Measurements from ENCODE around the gene SLC66A2.

SLC66A2 gene

GRCh38 chr18:79915161-79916127, 36.0 kb downstream of the SLC66A2 start:
- in situ Hi-C loops (cut with HindIII; ENCODE audit: low pct_unique_long_range_greater_than_20kb, low sequenced_read_pairs), result no loop called here

GRCh38 chr18:79914614-79915160, 36.8 kb downstream of the SLC66A2 start:
- in situ Hi-C loops (cut with HindIII; ENCODE audit: low pct_unique_long_range_greater_than_20kb, low sequenced_read_pairs), result no loop called here
- DNase-seq (ENCODE audit: low read depth in 1 of 2, low spot score in 1 of 2), result no peak
- no peak for TF ChIP-seq JUND (IDR thresholded peaks at IDR 0.05; ENCODE audit: low read depth)

More at GRCh38 chr18:79915161-79916127, 36.0 kb downstream of the SLC66A2 start:
- no peak for TF ChIP-seq JUND (IDR thresholded peaks at IDR 0.05; ENCODE audit: low read depth)
- DNase-seq (ENCODE audit: low read depth in 1 of 2, low spot score in 1 of 2), result no peak

- no peak for TF ChIP-seq JUND (IDR thresholded peaks at IDR 0.05; ENCODE audit: low read depth)
- no peak for DNase-seq (ENCODE audit: low read depth in 1 of 2, low spot score in 1 of 2)
- in situ Hi-C loops (cut with HindIII; ENCODE audit: low pct_unique_long_range_greater_than_20kb, low sequenced_read_pairs), result no loop called here
Measured at GRCh38 chr18:79912994-79913831, 38.2 kb downstream of the SLC66A2 start.

GRCh38 chr18:79912409-79912991, 39.0 kb downstream of the SLC66A2 start:
- in situ Hi-C loops (cut with HindIII; ENCODE audit: low pct_unique_long_range_greater_than_20kb, low sequenced_read_pairs), result no loop called here
- no peak for TF ChIP-seq JUND (IDR thresholded peaks at IDR 0.05; ENCODE audit: low read depth)
- no peak for DNase-seq (ENCODE audit: low read depth in 1 of 2, low spot score in 1 of 2)

- no peak for TF ChIP-seq JUND (IDR thresholded peaks at IDR 0.05; ENCODE audit: low read depth)
- no peak for DNase-seq (ENCODE audit: low read depth in 1 of 2, low spot score in 1 of 2)
- in situ Hi-C loops (cut with HindIII; ENCODE audit: low pct_unique_long_range_greater_than_20kb, low sequenced_read_pairs), result no loop called here
Measured at GRCh38 chr18:79911344-79912270, 39.8 kb downstream of the SLC66A2 start.

- in situ Hi-C loops (cut with HindIII; ENCODE audit: low pct_unique_long_range_greater_than_20kb, low sequenced_read_pairs), result no loop called here
Measured at GRCh38 chr18:79910563-79911343, 40.7 kb downstream of the SLC66A2 start.

GRCh38 chr18:79906706-79907105, 44.7 kb downstream of the SLC66A2 start:
- DNase-seq (ENCODE audit: low read depth in 1 of 2, low spot score in 1 of 2), result no peak
- TF ChIP-seq JUND (IDR thresholded peaks at IDR 0.05; ENCODE audit: low read depth), result no peak
- in situ Hi-C loops (cut with HindIII; ENCODE audit: low pct_unique_long_range_greater_than_20kb, low sequenced_read_pairs), result no loop called here

More at GRCh38 chr18:79910563-79911343, 40.7 kb downstream of the SLC66A2 start:
- DNase-seq (ENCODE audit: low read depth in 1 of 2, low spot score in 1 of 2), result no peak
- no peak for TF ChIP-seq JUND (IDR thresholded peaks at IDR 0.05; ENCODE audit: low read depth)

GRCh38 chr18:79905993-79906392, 45.5 kb downstream of the SLC66A2 start:
- no peak for DNase-seq (ENCODE audit: low read depth in 1 of 2, low spot score in 1 of 2)
- in situ Hi-C loops (cut with HindIII; ENCODE audit: low pct_unique_long_range_greater_than_20kb, low sequenced_read_pairs), result no loop called here
- no peak for TF ChIP-seq JUND (IDR thresholded peaks at IDR 0.05; ENCODE audit: low read depth)

- TF ChIP-seq JUND (IDR thresholded peaks at IDR 0.05; ENCODE audit: low read depth), result no peak
- no peak for DNase-seq (ENCODE audit: low read depth in 1 of 2, low spot score in 1 of 2)
- in situ Hi-C loops (cut with HindIII; ENCODE audit: low pct_unique_long_range_greater_than_20kb, low sequenced_read_pairs), result no loop called here
Measured at GRCh38 chr18:79905389-79905911, 46.0 kb downstream of the SLC66A2 start.

GRCh38 chr18:79904357-79905147, 46.9 kb downstream of the SLC66A2 start:
- no peak for TF ChIP-seq JUND (IDR thresholded peaks at IDR 0.05; ENCODE audit: low read depth)
- in situ Hi-C loops (cut with HindIII; ENCODE audit: low pct_unique_long_range_greater_than_20kb, low sequenced_read_pairs), result no loop called here
- DNase-seq (ENCODE audit: low read depth in 1 of 2, low spot score in 1 of 2), result no peak
